HAP-1 (cell line): ENCODE measurements around the gene PRMT1.
"Not testable (repeated sequence)": the region's sequence is repeated elsewhere in the genome, so short reads cannot be mapped to it uniquely, and the experiment has no call there.

ENCODE experiments used
- DNase-seq, 2 experiments: peaks; one replicate each; pipeline ENCODE4 v3.0.0-alpha.2; 2016 to 2020; ENCODE audit warnings: low spot score in 2 of 2
- H3K27me3 ChIP-seq: fragments of 250-450 bp; sonication (Bioruptor Pico); 2 replicates; pipeline ENCODE4 v1.5.1; 2020; ENCODE audit warnings: low read depth, mild to moderate bottlenecking, moderate library complexity
- H3K36me3 ChIP-seq: fragments of 250-450 bp; sonication (Bioruptor Pico); replicated peaks from 2 replicates; pipeline ENCODE4 v1.5.1; 2020; ENCODE audit warnings: mild to moderate bottlenecking
- H3K4me1 ChIP-seq: fragments of 250-450 bp; sonication (Bioruptor Pico); 2 replicates; pipeline ENCODE4 v1.5.1; 2020; ENCODE audit warnings: mild to moderate bottlenecking
- H3K4me3 ChIP-seq: fragments of 250-450 bp; sonication (Bioruptor Pico); 2 replicates; pipeline ENCODE4 v1.5.1; 2020; ENCODE audit warnings: mild to moderate bottlenecking, moderate library complexity
- H3K9me3 ChIP-seq: fragments of 250-450 bp; sonication (Bioruptor Pico); 2 replicates; pipeline ENCODE4 v1.5.1; 2020; ENCODE audit warnings: mild to moderate bottlenecking, moderate library complexity
- in situ Hi-C: fragments of 300-500 bp; cut with MboI; formaldehyde crosslinking; loops from 3 replicates; pipeline ENCODE4 v1.14.3; 2020; ENCODE audit warnings: low sequenced_read_pairs, inconsistent platforms, mixed read lengths

PRMT1 gene

DNA sequence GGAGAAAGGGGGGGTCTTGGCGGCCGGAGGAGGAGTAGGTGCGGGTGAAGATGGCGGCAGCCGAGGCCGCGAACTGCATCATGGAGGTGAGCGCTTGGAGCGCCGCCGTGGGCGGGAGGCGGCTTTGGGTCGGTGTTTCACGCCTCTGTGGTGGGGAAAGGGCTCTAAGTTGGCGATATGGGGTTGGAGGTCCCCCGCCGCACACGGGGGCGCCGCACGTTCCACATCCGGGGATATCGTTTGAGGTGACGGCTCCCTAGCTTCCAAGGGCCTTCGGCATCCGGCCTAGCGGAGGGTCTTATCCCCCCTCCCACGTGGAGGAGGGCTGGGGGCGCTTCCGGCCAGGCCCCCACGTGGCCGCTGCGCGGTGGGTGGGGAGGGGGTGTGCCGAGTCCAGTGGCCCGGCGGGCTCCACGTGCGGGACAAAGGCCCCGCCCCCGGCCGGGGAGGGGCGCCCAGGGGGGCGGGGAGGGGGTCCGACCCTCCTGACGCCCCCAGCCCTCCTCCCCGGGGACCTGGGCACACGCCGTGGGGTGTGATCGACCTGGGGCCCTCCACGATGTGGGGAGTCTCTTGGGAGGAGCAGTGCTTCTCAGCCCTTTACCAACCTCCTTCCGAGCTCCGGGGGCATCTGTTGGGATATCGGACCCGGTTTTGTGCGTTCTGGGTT is at the start of gene PRMT1:
Gene PRMT1 (plus strand): TSS at position 41 of the 670 bp plus-strand sequence. CDS start 10 bp downstream, at position 51.
- in situ Hi-C loops, result loop anchor here (10.0 kb wide), 1 partner anchor 83 kb away; the partner anchor contains the start of gene PRR12
- peaks cover 16% of the 10 kb centered on the region for H3K36me3 ChIP-seq
- H3K27me3 ChIP-seq, result no peaks in the 10 kb centered on the region
- H3K4me3 ChIP-seq, result peak within 1 kb of the TSS; percentile 96
- peak in 1 of 2 experiments; percentile 76 for DNase-seq
- no peaks in the 10 kb centered on the region for H3K9me3 ChIP-seq
- peaks cover 23% of the 10 kb centered on the region for H3K4me1 ChIP-seq

DNA sequence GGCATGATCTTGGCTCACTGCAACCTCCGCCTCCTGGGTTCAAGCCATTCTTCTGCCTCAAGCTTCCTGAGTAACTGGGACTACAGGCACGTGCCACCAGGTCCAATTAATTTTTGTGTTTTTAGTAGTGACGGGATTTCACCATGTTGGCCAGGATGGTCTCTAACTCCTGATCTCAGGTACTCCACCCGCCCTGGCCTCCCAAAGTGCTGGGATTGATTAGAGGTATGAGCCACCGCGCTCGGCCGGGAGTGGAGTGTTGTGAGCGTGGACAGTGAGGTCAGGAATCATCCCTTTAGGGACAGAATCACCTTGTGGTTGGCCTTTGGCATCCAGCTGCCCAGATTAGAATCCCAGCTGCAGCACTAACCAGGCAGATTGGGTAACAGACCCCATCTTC is 47.4 kb upstream of the PRMT1 start:
- Histone ChIP-seq H3K4me1 (no peaks in the 10 kb centered on the region), H3K4me3 (no peak overlapping the region), H3K9me3 (no peaks in the 10 kb centered on the region), H3K36me3 (peaks cover 13% of the 10 kb centered on the region), H3K27me3 (no peaks in the 10 kb centered on the region)
- in situ Hi-C loops, result no loop called here
- no peak for DNase-seq

DNA sequence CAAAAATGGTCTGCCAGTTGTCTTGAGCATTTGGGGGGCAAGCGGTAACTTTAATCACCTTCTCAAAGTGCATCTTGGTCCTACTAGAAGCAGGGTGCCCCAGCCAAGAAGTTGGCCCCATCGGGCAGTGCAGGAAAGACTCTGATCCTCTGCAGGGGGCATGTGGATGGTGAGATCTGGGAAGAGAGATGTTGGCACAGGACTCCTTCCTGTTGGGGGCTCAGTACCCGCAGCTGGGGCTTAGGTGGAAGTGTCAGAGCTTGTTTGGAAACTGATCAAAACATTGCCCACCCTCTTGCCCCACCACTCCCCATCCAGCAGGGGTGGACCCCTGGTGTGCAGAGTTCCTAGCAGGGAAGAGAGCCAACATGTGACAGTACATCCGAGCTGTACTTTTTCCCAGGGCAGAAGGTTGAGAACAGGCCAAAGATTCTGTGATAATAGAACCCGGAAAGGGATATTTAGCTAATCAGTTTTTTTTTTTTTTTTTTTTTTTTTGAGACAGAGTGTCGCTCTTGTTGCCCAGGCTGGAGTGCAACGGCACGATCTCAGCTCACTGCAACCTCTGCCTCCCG is 46.0 kb upstream of the PRMT1 start:
- in situ Hi-C loops, result no loop called here
- H3K36me3 ChIP-seq, result peaks cover 9% of the 10 kb centered on the region
- H3K4me1 ChIP-seq, result no peaks in the 10 kb centered on the region
- no peaks in the 10 kb centered on the region for H3K9me3 ChIP-seq
- no peak overlapping the region for H3K4me3 ChIP-seq
- DNase-seq, result no peak
- no peaks in the 10 kb centered on the region for H3K27me3 ChIP-seq

DNA sequence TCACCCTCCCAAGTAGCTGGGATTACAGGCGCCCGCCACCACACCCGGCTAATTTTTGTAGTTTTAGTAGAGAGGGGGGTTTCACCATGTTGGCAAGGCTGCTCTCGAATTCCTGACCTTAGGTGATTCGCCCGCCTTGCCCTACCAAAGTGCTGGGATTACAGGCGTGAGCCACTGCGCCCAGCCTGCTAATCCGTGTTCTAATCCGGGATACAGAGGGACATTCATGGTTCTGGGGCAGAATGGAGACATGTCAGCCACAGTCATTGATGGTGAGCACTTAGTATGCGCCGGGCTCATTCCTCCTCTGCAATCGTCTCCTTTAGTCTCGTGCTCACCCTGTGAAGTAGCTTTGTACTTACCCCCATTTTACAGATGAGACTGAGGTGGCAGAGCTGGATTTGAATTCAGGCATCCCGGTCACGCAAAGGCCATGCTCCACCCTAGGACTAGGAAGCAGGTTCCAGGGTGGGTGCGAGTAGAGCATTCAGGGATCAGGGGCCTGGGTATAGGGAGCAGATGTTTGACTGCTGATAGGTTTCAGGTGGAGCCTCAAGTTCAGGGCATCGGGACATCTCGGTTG is 45.4 kb upstream of the PRMT1 start:
- H3K27me3 ChIP-seq, result no peaks in the 10 kb centered on the region
- DNase-seq, result no peak
- no peaks in the 10 kb centered on the region for H3K9me3 ChIP-seq
- in situ Hi-C loops, result no loop called here
- H3K4me3 ChIP-seq, result no peak overlapping the region
- H3K4me1 ChIP-seq, result no peaks in the 10 kb centered on the region
- H3K36me3 ChIP-seq, result peaks cover 9% of the 10 kb centered on the region

DNA sequence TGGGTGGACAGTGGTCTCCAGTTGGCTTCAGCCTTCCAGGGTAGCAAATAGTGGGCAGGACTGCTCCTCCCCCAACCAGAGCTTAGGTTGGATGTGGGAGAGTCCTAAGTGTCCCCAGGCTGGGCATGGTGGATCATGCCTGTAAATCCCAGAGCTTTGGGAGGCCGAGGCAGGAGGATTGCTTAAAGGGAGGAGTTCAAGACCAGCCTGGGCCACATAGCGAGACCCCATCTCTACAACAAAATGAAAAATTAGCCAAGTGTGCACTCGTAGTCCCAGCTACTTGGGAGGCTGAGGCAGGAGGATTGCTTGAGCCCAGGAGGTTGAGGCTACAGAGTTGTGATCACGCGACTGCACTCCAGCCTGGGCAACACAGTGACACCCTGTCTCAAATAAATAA is 44.5 kb upstream of the PRMT1 start:
- H3K36me3 ChIP-seq, result peaks cover 3% of the 10 kb centered on the region; the same call in 1 of the 2 replicates
- in situ Hi-C loops, result no loop called here
- H3K9me3 ChIP-seq, result no peaks in the 10 kb centered on the region
- no peaks in the 10 kb centered on the region for H3K27me3 ChIP-seq
- no peak overlapping the region for H3K4me3 ChIP-seq
- no peak for DNase-seq
- no peaks in the 10 kb centered on the region for H3K4me1 ChIP-seq

DNA sequence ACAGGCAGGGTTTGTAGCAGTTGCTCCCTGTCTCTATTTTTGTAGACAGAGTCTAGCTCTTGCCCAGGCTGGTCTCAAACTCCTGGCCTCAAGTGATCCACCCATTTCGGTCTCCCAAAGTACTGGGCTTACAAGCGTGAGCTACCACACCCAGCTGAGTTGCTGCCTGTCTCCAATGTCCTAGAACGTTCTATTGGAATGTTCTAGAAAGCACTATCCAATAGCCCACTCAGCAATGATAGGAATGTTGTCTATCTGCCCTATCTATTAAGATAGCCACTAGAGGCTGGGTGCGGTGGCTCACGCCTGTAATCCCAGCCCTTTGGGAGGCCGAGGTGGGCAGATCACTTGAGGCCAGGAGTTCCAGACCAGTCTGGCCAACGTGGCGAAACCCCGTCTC is 43.8 kb upstream of the PRMT1 start:
- H3K4me1 ChIP-seq, H3K4me3 ChIP-seq, H3K36me3 ChIP-seq, in situ Hi-C loops, DNase-seq, H3K27me3 ChIP-seq, H3K9me3 ChIP-seq: not testable (repeated sequence)

DNA sequence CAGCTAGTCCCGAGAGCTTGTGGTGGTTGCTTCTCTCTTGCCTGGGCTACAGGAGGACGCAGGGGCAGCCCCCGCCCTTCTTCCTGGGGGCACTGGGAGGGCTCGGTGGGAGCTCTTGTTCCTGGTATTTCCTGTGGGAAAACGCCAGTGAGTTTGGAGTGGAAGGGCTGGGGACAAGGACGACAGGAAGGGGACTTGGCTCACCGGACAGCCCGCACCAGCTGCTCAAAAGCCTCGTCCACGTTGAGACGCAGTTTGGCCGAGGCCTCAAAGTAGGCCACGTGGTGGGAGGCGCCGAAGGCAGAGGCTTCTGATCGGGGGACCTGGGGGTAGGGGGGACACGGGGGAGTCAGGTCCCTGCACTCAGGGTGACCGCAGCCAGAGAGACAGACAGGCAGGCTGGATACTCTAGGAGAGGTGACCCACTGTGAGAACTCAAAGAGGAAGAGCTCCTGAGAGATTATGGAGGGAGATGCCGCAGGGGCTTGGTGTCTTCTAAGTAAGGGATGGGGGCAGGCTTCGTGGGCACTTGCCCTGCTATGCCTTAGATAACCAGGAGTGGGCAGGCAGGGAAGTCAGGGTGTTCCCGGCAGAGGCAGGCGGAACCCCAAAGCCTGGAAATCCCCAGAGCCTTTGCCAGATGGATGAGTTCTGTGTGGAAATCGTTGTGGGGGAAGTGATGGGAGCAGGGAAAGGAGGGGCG is 41.4 kb upstream of the PRMT1 start:
- in situ Hi-C loops, result no loop called here
- no peak for DNase-seq

DNA sequence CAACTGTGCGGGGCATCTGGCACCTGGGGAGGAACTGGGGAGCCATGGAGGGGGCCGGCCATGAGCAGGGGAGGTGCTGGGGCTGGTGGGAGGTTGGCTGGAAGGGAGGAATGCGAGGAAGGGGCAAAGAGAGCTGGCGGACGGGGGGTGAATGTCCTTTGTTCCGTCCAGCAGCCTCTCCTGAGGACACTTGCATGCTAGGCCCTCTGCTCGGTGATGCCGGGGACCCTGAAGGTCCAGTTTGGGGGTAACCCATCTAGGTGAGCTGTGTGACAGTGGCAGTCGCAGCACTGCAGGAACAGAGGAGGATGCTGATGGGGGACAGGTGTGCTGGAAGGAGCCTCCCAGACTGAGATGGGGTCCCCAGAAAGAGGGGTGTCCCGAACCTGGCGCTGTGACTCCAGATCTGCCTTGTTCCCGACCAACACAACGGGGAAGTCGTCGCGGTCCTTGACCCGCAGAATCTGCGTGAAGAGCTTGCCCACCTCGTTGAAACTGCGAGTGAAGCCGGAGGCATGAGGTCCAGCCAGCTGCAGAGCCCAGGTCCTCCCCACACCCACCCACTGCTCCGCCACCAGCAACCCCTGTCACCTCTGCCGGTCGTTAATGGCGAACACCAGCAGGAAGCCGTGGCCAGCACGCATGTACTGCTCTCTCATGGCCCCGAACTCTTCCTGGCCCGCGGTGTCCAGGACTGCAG is 40.7 kb upstream of the PRMT1 start:
- Histone ChIP-seq H3K4me1 (peaks cover 15% of the 10 kb centered on the region), H3K36me3 (no peaks in the 10 kb centered on the region), H3K27me3 (no peaks in the 10 kb centered on the region), H3K9me3 (no peaks in the 10 kb centered on the region), H3K4me3 (no peak overlapping the region)
- no peak for DNase-seq
- in situ Hi-C loops, result no loop called here

More for the DNA sequence above, 41.4 kb upstream of the PRMT1 start:
- H3K4me3 ChIP-seq, result no peak overlapping the region
- no peaks in the 10 kb centered on the region for H3K36me3 ChIP-seq
- peaks cover 8% of the 10 kb centered on the region for H3K4me1 ChIP-seq
- H3K27me3 ChIP-seq, result no peaks in the 10 kb centered on the region
- H3K9me3 ChIP-seq, result no peaks in the 10 kb centered on the region

DNA sequence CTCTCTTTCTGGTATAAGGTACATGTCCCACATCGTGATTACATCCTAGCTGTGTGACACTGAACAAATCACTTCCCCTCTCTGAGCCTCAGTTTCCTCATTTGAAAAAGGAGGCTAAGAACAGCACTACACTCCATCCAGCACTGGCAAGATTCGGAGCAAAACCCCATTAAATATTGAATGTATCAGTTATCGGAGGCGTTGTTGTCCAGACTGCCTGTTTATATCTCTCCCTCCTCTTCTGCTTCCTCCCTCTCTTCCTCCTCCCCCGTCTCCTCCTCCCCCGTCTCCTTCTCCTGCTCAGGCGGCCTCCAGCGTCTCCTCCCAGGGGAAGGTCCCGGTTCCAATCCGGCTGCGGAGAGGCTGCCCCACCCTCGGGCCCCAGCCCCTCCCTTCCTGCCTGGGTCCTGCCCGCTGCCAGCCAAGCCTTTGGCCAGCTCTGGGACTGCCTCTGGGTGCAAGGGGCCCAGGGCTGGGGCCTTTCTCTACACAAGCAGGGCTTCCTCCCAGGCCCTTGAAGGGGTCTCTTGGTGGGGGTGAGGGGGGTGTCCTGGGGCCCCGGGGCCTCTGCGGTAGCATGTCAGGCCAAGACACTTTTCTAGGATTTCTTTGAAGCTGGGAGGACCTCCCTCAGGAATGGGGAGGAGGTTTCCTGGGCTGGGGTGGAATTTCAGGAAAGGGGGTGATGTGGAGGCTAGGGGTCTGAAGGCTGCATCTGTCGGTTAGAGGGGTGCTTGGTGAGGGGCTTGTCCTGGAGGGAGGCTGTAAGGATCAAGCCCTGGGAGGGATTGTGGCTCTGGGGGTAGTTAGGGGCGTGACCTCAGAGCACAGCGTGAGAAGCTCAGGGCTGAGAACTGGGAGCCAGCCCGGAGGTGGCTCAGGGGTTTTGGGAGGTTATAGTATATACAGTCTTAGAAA is 39.0 kb upstream of the PRMT1 start:
- Histone ChIP-seq H3K4me1 (peaks cover 19% of the 10 kb centered on the region), H3K27me3 (no peaks in the 10 kb centered on the region), H3K9me3 (no peaks in the 10 kb centered on the region), H3K4me3 (peak overlapping the region; percentile 6), H3K36me3 (no peaks in the 10 kb centered on the region)
- in situ Hi-C loops, result no loop called here
- peak; percentile 51 to 88 for DNase-seq

DNA sequence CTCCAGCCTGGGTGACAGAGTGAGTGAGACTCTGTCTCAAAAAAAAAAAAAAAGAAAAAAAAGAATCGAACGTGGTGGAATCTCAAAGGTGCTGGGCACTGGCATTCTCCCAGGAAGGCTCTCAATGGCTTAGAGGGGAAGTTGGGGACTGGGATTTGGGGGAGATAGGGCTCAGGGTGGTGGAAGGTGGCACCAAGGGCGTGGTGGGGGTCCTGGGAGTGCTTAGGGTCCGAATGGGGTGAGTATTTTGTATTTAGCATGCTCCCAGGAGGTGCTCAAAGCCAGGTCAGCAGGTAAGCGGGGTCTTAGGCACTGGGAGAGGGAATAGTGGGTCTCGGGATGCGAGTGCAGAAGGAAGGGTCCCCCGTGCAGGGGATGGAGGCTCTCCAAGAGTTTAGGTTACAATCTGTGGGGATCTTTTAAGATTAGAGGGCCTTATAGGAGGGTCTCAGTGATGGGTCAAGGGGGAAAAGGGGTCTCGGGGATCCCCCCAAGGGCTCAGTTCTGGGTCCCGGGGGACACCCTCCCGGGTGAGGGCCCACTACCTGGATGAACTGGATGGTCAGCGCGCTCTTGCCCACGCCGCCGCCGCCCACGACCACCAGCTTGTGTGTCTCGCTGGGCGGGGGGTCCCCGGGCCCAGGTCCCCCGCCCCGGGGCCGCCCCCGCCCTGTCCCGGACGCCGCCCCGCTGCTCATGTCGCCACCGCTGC is 37.5 kb upstream of the PRMT1 start:
- Histone ChIP-seq H3K4me1 (peaks cover 24% of the 10 kb centered on the region), H3K27me3 (no peaks in the 10 kb centered on the region), H3K4me3 (peak overlapping the region; percentile 42), H3K36me3 (peaks cover 3% of the 10 kb centered on the region; the same call in 1 of the 2 replicates), H3K9me3 (no peaks in the 10 kb centered on the region)
- DNase-seq, result no peak
- in situ Hi-C loops, result no loop called here

DNA sequence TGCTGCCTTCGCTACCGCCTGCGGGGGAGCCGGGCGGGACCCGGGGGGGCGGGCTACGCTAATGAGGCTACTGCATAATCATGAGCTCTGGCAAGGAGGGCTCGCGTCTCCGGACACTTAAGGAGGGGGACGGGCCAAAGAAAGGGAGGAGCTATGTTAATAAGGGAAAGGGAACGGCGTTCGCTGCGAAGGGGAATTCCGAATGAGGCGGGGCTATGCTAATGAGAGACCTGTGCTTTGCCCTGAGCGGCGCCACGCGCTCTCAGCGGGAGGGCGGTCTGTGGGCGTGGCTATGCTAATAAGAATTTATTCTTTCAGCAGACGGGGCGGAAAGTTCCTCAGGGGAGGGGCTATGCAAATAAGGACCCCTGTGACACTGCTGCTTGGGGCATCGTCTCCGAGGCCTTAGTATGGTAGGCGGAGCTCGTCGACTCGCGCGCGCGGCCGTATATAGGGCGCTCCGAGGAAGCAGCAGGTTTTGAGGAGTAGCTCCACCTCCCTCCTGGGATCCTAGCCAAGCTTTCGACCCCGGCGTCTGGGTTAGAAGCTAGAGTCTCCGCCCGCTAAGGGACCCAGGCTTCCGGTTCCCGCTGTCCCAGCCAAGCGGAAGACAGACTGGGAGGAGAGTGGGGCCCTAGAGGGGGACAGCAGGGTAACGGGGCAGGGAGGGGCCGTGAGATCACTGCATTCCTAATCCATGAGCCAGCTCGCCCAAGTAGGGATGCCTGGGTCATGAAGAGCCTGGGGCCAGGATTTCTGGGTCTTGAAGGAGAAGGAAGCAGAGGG is 36.8 kb upstream of the PRMT1 start, which contains the start of gene RRAS:
Gene RRAS (minus strand): TSS at position 31 of the 786 bp plus-strand sequence. CDS start 45 bp downstream, outside the sequence.
- peaks cover 24% of the 10 kb centered on the region for H3K4me1 ChIP-seq
- H3K27me3 ChIP-seq, result no peaks in the 10 kb centered on the region
- H3K4me3 ChIP-seq, result peak within 1 kb of the TSS; percentile 82
- H3K9me3 ChIP-seq, result no peaks in the 10 kb centered on the region
- in situ Hi-C loops, result no loop called here
- peaks cover 3% of the 10 kb centered on the region for H3K36me3 ChIP-seq
- peak; percentile 100 for DNase-seq
